Esophagus muscularis mucosa (tissue), 4 donors: ENCODE measurements around the gene RAB11FIP5. TPM values are rescaled to one million over a fixed set of nuclear protein-coding genes. Genes with fewer than 3 reads are reported as not detected.

Experiments
- DNase-seq: peaks from one replicate; pipeline ENCODE4 v3.0.0-alpha.2; 2017; ENCODE audit errors: extremely low spot score
- H3K27ac ChIP-seq, 4 donors: fragments of 200-600 bp; sonication (generic); replicated peaks in 1 of 4; 1 replicate in 3 of 4; 2 replicates in 1 of 4; pipeline ENCODE4 v1.5.1; 2016 to 2019; ENCODE audit warnings: mild to moderate bottlenecking in 1 of 4
- H3K27me3 ChIP-seq, 4 donors: fragments of 200-600 bp; sonication (generic); one replicate each; pipeline versions ENCODE4 v1.5.1 to v1.6.0; 2016 to 2019
- H3K36me3 ChIP-seq, 4 donors: fragments of 200-600 bp; sonication (generic); one replicate each; pipeline ENCODE4 v1.5.1; 2016 to 2019
- H3K4me1 ChIP-seq, 4 donors: fragments of 200-600 bp; sonication (generic); one replicate each; pipeline ENCODE4 v1.5.1; 2016 to 2019
- H3K4me3 ChIP-seq, 4 donors: fragments of 200-600 bp; sonication (generic); 1 replicate in 2 of 4; 2 replicates in 2 of 4; pipeline ENCODE4 v1.5.1; 2016 to 2019; ENCODE audit warnings: mild to moderate bottlenecking in 4 of 4, moderate library complexity in 1 of 4
- H3K9me3 ChIP-seq, 4 donors: fragments of 200-600 bp; sonication (generic); 1 replicate in 3 of 4; 2 replicates in 1 of 4; pipeline ENCODE4 v1.5.1; 2016 to 2019
- CTCF ChIP-seq, 3 experiments: fragments of 200-600 bp in 2 of 3; fragments of 450-650 bp in 1 of 3; sonication (generic) in 2 of 3; IDR thresholded peaks; one replicate each; pipeline ENCODE4 v1.5.1; 2017 to 2019; ENCODE audit warnings: antibody characterized with exemption in 3 of 3, mild to moderate bottlenecking in 2 of 3, moderate library complexity in 1 of 3
- EP300 ChIP-seq: sonication (generic); formaldehyde crosslinking; IDR thresholded peaks from one replicate; pipeline ENCODE4 v1.6.1; 2017; ENCODE audit warnings: antibody characterized with exemption
- POLR2A ChIP-seq: fragments of 450-650 bp; IDR thresholded peaks from one replicate; pipeline ENCODE4 v1.6.1; 2017; ENCODE audit warnings: antibody characterized with exemption, moderate library complexity, mild to moderate bottlenecking, low read depth
- POLR2AphosphoS5 ChIP-seq, 2 donors: sonication (generic); formaldehyde crosslinking; IDR thresholded peaks; one replicate each; pipeline ENCODE4 v1.6.1; 2017; ENCODE audit warnings: antibody characterized with exemption in 2 of 2
- WGBS: methylation state at CpG from one replicate; pipeline ENCODE4 v1.1.5; 2018; 5-methylcytosine and 5-hydroxymethylcytosine counted together
- intact Hi-C: fragments of 100-400 bp; cut with DNase I; formaldehyde crosslinking; loops from one replicate; pipeline ENCODE4 v1.15.1; 2023
- total RNA-seq, 4 donors: library from RNA; depleted of rRNA; stranded (reverse); fragments of >200 nt; gene quantifications; one replicate each; pipeline versions ENCODE4 v1.1.0 to v1.2.1, GENCODE V29; 2016

Gene RAB11FIP5
- total RNA-seq, 4 donors from 2014 or later, result 17.0 to 46.4 (median 38.4) TPM

GRCh38 chr2:73082523-73083410, 30.0 kb downstream of the RAB11FIP5 start:
- H3K4me3 ChIP-seq, result no peak overlapping the region
- intact Hi-C loops, result no loop called here
- H3K36me3 ChIP-seq, result peaks cover 0 to 75% (median 53%) of the 10 kb centered on the region in 4 donors
- no peak for TF ChIP-seq POLR2AphosphoS5 (IDR thresholded peaks at IDR 0.05)
- TF ChIP-seq CTCF (IDR thresholded peaks at IDR 0.05), result no peak
- TF ChIP-seq POLR2A, result no peak
- no peak for TF ChIP-seq EP300
- no peak overlapping the region for H3K27ac ChIP-seq
- no peaks in the 10 kb centered on the region for H3K9me3 ChIP-seq
- peaks cover 0 to 25% (median 12%) of the 10 kb centered on the region in 4 donors for H3K4me1 ChIP-seq
- 83% methylated on average over 4 of the region's 13 CpGs for WGBS
- no peaks in the 10 kb centered on the region for H3K27me3 ChIP-seq
- no peak for DNase-seq

- H3K27me3 ChIP-seq, result no peaks in the 10 kb centered on the region
- H3K27ac ChIP-seq, result no peak overlapping the region
- H3K9me3 ChIP-seq, result no peaks in the 10 kb centered on the region
- no peak overlapping the region for H3K4me3 ChIP-seq
- peaks cover 0 to 18% (median 10%) of the 10 kb centered on the region in 4 donors for H3K4me1 ChIP-seq
- no peak for TF ChIP-seq POLR2AphosphoS5 (IDR thresholded peaks at IDR 0.05)
- no peak for TF ChIP-seq CTCF (IDR thresholded peaks at IDR 0.05)
- TF ChIP-seq EP300, result no peak
- TF ChIP-seq POLR2A, result no peak
- H3K36me3 ChIP-seq, result peaks cover 0 to 65% (median 39%) of the 10 kb centered on the region in 4 donors
- DNase-seq, result no peak
- WGBS, result 84% methylated on average over 15 of the region's 16 CpGs
- intact Hi-C loops, result no loop called here
These were observed 31.5 kb downstream of the RAB11FIP5 start for GRCh38 chr2:73081181-73081671.

- Histone ChIP-seq H3K27ac (no peak overlapping the region), H3K27me3 (no peaks in the 10 kb centered on the region), H3K4me1 (peaks cover 0 to 16% (median 8%) of the 10 kb centered on the region in 4 donors), H3K9me3 (no peaks in the 10 kb centered on the region), H3K4me3 (no peak overlapping the region), H3K36me3 (peaks cover 0 to 67% (median 42%) of the 10 kb centered on the region in 4 donors)
- TF ChIP-seq EP300 (no peak), POLR2A (no peak), CTCF (IDR thresholded peaks at IDR 0.05) (no peak), POLR2AphosphoS5 (IDR thresholded peaks at IDR 0.05) (no peak)
- intact Hi-C loops, result no loop called here
- no peak for DNase-seq
- 89% methylated on average over 11 of the region's 31 CpGs for WGBS
These were observed 32.2 kb downstream of the RAB11FIP5 start for GRCh38 chr2:73080321-73081131.

- H3K36me3 ChIP-seq, result peaks cover 0 to 70% (median 49%) of the 10 kb centered on the region in 4 donors
- intact Hi-C loops, result loop anchor here (10.0 kb wide), 1 partner anchor 185 kb away; no protein-coding TSS in a partner anchor
- whole genome bisulfite sequencing, result 80% methylated on average over 9 of the region's 9 CpGs
These were observed 33.1 kb downstream of the RAB11FIP5 start for GRCh38 chr2:73079636-73080035.

More at GRCh38 chr2:73079636-73080035, 33.1 kb downstream of the RAB11FIP5 start:
- Histone ChIP-seq H3K27me3 (no peaks in the 10 kb centered on the region), H3K9me3 (no peaks in the 10 kb centered on the region), H3K4me1 (peaks cover 0 to 17% (median 7%) of the 10 kb centered on the region in 4 donors), H3K27ac (no peak overlapping the region), H3K4me3 (no peak overlapping the region)
- TF ChIP-seq POLR2AphosphoS5 (IDR thresholded peaks at IDR 0.05), result no peak
- DNase-seq, result no peak
